Measurements from ENCODE around the gene SP2.
A peak's percentile ranks its signal among the peaks of the same experiment; 100 is the strongest.

Gene SP2

GRCh38 chr17:47895856-47896671, at the start of gene SP2:
Gene SP2 (plus strand): TSS chr17:47896236. CDS start chr17:47896287, 51 bp downstream.
- H3K27ac ChIP-seq: peak within 1 kb of the TSS; percentile 84
- TF ChIP-seq ZFX (IDR thresholded peaks at IDR 0.05; ENCODE audit: borderline replicate concordance) (no peak), CTCF (IDR thresholded peaks at IDR 0.05) (no peak)

- TF ChIP-seq CTCF (IDR thresholded peaks at IDR 0.05) (no peak), ZFX (IDR thresholded peaks at IDR 0.05; ENCODE audit: borderline replicate concordance) (no peak)
- no peak overlapping the region for H3K27ac ChIP-seq
Observed at GRCh38 chr17:47846716-47847340, 49.2 kb upstream of the SP2 start.

- TF ChIP-seq CTCF (IDR thresholded peaks at IDR 0.05) (peak; percentile 80), ZFX (IDR thresholded peaks at IDR 0.05; ENCODE audit: borderline replicate concordance) (no peak)
- H3K27ac ChIP-seq: no peak overlapping the region
Observed at GRCh38 chr17:47847341-47848197, 48.5 kb upstream of the SP2 start.

GRCh38 chr17:47848198-47848513, 47.9 kb upstream of the SP2 start:
- H3K27ac ChIP-seq: no peak overlapping the region
- TF ChIP-seq ZFX (IDR thresholded peaks at IDR 0.05; ENCODE audit: borderline replicate concordance): no peak
- no peak for TF ChIP-seq CTCF (IDR thresholded peaks at IDR 0.05)

- H3K27ac ChIP-seq: no peak overlapping the region
- no peak for TF ChIP-seq ZFX (IDR thresholded peaks at IDR 0.05; ENCODE audit: borderline replicate concordance)
- no peak for TF ChIP-seq CTCF (IDR thresholded peaks at IDR 0.05)
Observed at GRCh38 chr17:47850373-47850691, 45.7 kb upstream of the SP2 start.

GRCh38 chr17:47850692-47851573, 45.1 kb upstream of the SP2 start, which contains the start of gene SP6:
Gene SP6 (minus strand): TSS chr17:47851163. CDS start chr17:47848429, 2,734 bp downstream.
- TF ChIP-seq CTCF (IDR thresholded peaks at IDR 0.05): peak; percentile 53
- TF ChIP-seq ZFX (IDR thresholded peaks at IDR 0.05; ENCODE audit: borderline replicate concordance): no peak
- H3K27ac ChIP-seq: peak within 1 kb of the TSS; percentile 39; the same call in 1 of the 2 replicates

Measured in 22Rv1 (cell line).